Measurements from ENCODE around the gene LSR. TPM values are rescaled to one million over a fixed set of nuclear protein-coding genes. Genes with fewer than 3 reads are reported as not detected.

Gene LSR
- total RNA-seq, 2 donors from 2014 or later = 10.3 to 41.0 TPM

GRCh38 chr19:35267818-35268535, 19.2 kb downstream of the LSR start:
- Mint-ChIP-seq H3K36me3 (peaks cover 7 to 23% of the 10 kb centered on the region in 2 donors), H3K27ac (peak overlapping the region; percentile 95 to 97), H3K9me3 (no peaks in the 10 kb centered on the region)
- ATAC-seq (peak; percentile 55 to 68), DNase-seq (ENCODE audit: low spot score in 2 of 2) (peak; percentile 78 to 81)

- ATAC-seq = peak; percentile 52 to 68
- H3K27ac Mint-ChIP-seq = peak within 1 kb of the TSS; percentile 95 to 97
- H3K9me3 Mint-ChIP-seq = no peaks in the 10 kb centered on the region
- peaks cover 7 to 23% of the 10 kb centered on the region in 2 donors for H3K36me3 Mint-ChIP-seq
- DNase-seq (ENCODE audit: low spot score in 2 of 2) = peak; percentile 64 to 80
These were observed 20.0 kb downstream of the LSR start, which contains the start of gene USF2 for GRCh38 chr19:35268536-35269437. Gene USF2, plus strand, starts transcription at chr19:35268962. Its CDS starts 140 bp downstream, at chr19:35269102.

- peak; percentile 77 to 89 for DNase-seq (ENCODE audit: low spot score in 2 of 2)
- Mint-ChIP-seq H3K36me3 (peaks cover 7 to 23% of the 10 kb centered on the region in 2 donors), H3K27ac (peak overlapping the region in 1 of 2 donors; percentile 50), H3K9me3 (no peaks in the 10 kb centered on the region)
- ATAC-seq = peak; percentile 65 to 78
These were observed 20.8 kb downstream of the LSR start for GRCh38 chr19:35269438-35270117.

GRCh38 chr19:35270381-35270811, 21.6 kb downstream of the LSR start:
- ATAC-seq (no peak), DNase-seq (ENCODE audit: low spot score in 2 of 2) (no peak)
- H3K9me3 Mint-ChIP-seq = no peaks in the 10 kb centered on the region
- H3K36me3 Mint-ChIP-seq = peaks cover 7 to 23% of the 10 kb centered on the region in 2 donors
- H3K27ac Mint-ChIP-seq = no peak overlapping the region

GRCh38 chr19:35271546-35271945, 22.7 kb downstream of the LSR start:
- H3K36me3 Mint-ChIP-seq = peaks cover 7 to 28% of the 10 kb centered on the region in 2 donors
- DNase-seq (ENCODE audit: low spot score in 2 of 2) = no peak
- H3K9me3 Mint-ChIP-seq = no peaks in the 10 kb centered on the region
- ATAC-seq = no peak
- peak overlapping the region; percentile 33 to 83 for H3K27ac Mint-ChIP-seq

- no peaks in the 10 kb centered on the region for H3K9me3 Mint-ChIP-seq
- H3K36me3 Mint-ChIP-seq = peaks cover 7 to 28% of the 10 kb centered on the region in 2 donors
- no peak for ATAC-seq
- no peak for DNase-seq (ENCODE audit: low spot score in 2 of 2)
- peak overlapping the region; percentile 33 to 83 for H3K27ac Mint-ChIP-seq
These were observed 23.4 kb downstream of the LSR start for GRCh38 chr19:35272122-35272719.

- no peaks in the 10 kb centered on the region for H3K9me3 Mint-ChIP-seq
- ATAC-seq (no peak), DNase-seq (ENCODE audit: low spot score in 2 of 2) (no peak)
- H3K36me3 Mint-ChIP-seq = peaks cover 7 to 22% of the 10 kb centered on the region in 2 donors
- peak overlapping the region; percentile 33 to 50 for H3K27ac Mint-ChIP-seq
These were observed 24.3 kb downstream of the LSR start for GRCh38 chr19:35272954-35273649.

GRCh38 chr19:35273686-35274259, 25.0 kb downstream of the LSR start:
- DNase-seq (ENCODE audit: low spot score in 2 of 2) (no peak), ATAC-seq (no peak)
- H3K9me3 Mint-ChIP-seq = no peaks in the 10 kb centered on the region
- peaks cover 7 to 22% of the 10 kb centered on the region in 2 donors for H3K36me3 Mint-ChIP-seq
- H3K27ac Mint-ChIP-seq = peak overlapping the region in 1 of 2 donors; percentile 33

GRCh38 chr19:35274323-35274722, 25.5 kb downstream of the LSR start:
- Mint-ChIP-seq H3K36me3 (peaks cover 7 to 22% of the 10 kb centered on the region in 2 donors), H3K27ac (peak overlapping the region; percentile 33 to 79), H3K9me3 (no peaks in the 10 kb centered on the region)
- ATAC-seq (no peak), DNase-seq (ENCODE audit: low spot score in 2 of 2) (no peak)

GRCh38 chr19:35276706-35277281, 28.0 kb downstream of the LSR start:
- Mint-ChIP-seq H3K9me3 (no peaks in the 10 kb centered on the region), H3K27ac (peak overlapping the region in 1 of 2 donors; percentile 44), H3K36me3 (peaks cover 0 to 8% of the 10 kb centered on the region in 2 donors)
- no peak for DNase-seq (ENCODE audit: low spot score in 2 of 2)
- no peak for ATAC-seq

- ATAC-seq = no peak
These were observed 29.9 kb downstream of the LSR start for GRCh38 chr19:35278578-35279284.

GRCh38 chr19:35279374-35279773, 30.6 kb downstream of the LSR start:
- H3K27ac Mint-ChIP-seq = peak overlapping the region in 1 of 2 donors; percentile 14
- no peak for ATAC-seq

More at GRCh38 chr19:35278578-35279284, 29.9 kb downstream of the LSR start:
- Mint-ChIP-seq H3K9me3 (no peaks in the 10 kb centered on the region), H3K27ac (no peak overlapping the region), H3K36me3 (peaks cover 0 to 5% of the 10 kb centered on the region in 2 donors)
- no peak for DNase-seq (ENCODE audit: low spot score in 2 of 2)

GRCh38 chr19:35279985-35280821, 31.4 kb downstream of the LSR start:
- H3K36me3 Mint-ChIP-seq = peaks cover 0 to 5% of the 10 kb centered on the region in 2 donors
- peak overlapping the region in 1 of 2 donors; percentile 10 for H3K27ac Mint-ChIP-seq
- no peaks in the 10 kb centered on the region for H3K9me3 Mint-ChIP-seq

More at GRCh38 chr19:35279374-35279773, 30.6 kb downstream of the LSR start:
- no peak for DNase-seq (ENCODE audit: low spot score in 2 of 2)
- H3K9me3 Mint-ChIP-seq = no peaks in the 10 kb centered on the region
- peaks cover 0 to 5% of the 10 kb centered on the region in 2 donors for H3K36me3 Mint-ChIP-seq

GRCh38 chr19:35281303-35281702, 32.5 kb downstream of the LSR start:
- ATAC-seq (peak in 1 of 2 donors; percentile 26), DNase-seq (ENCODE audit: low spot score in 2 of 2) (no peak)
- Mint-ChIP-seq H3K36me3 (no peaks in the 10 kb centered on the region), H3K27ac (peak overlapping the region in 1 of 2 donors; percentile 27), H3K9me3 (no peaks in the 10 kb centered on the region)

More at GRCh38 chr19:35279985-35280821, 31.4 kb downstream of the LSR start:
- ATAC-seq = peak in 1 of 2 donors; percentile 13
- DNase-seq (ENCODE audit: low spot score in 2 of 2) = no peak

Measured in activated naive CD4-positive, alpha-beta T cell treated with anti-CD3 and anti-CD28 coated beads, Interleukin-2, amount 50 U/mL, for 72 hours (primary cell).